Astrocyte (in vitro differentiated cells and primary cell): ENCODE results near the gene NSMF. TPM values are rescaled to one million over a fixed set of nuclear protein-coding genes. Genes with fewer than 3 reads are reported as not detected.

Source experiments
- DNase-seq: peaks from one replicate; pipeline ENCODE4 v3.0.0-alpha.2; 2010; ENCODE audit warnings: low read depth
- FAIRE-seq: peaks from 2 replicates; lab custom pipeline; 2011; peaks lifted over from hg19 to GRCh38; lab: Jason Lieb, UNC
- H2AFZ ChIP-seq: 2 replicates; pipeline ENCODE4 v1.6.0; 2012; ENCODE audit warnings: low read depth, low read length, inconsistent platforms
- H3K27ac ChIP-seq: 2 replicates; pipeline ENCODE4 v1.5.1; 2011; ENCODE audit warnings: low read depth, low read length, inconsistent platforms
- H3K27me3 ChIP-seq: 2 replicates; pipeline ENCODE4 v1.6.0; 2011; ENCODE audit warnings: low read length, inconsistent platforms; ENCODE audit not compliant: insufficient read depth
- H3K36me3 ChIP-seq: 2 replicates; pipeline ENCODE4 v1.5.1; 2011; ENCODE audit warnings: low read length, inconsistent platforms; ENCODE audit not compliant: insufficient read depth
- H3K4me1 ChIP-seq: 2 replicates; pipeline ENCODE4 v1.5.1; 2011; ENCODE audit warnings: low read length, inconsistent platforms; ENCODE audit not compliant: insufficient read depth
- H3K4me2 ChIP-seq: 2 replicates; pipeline ENCODE4 v1.6.0; 2012; ENCODE audit warnings: low read length, inconsistent platforms
- H3K4me3 ChIP-seq: 2 replicates; pipeline ENCODE4 v1.5.1; 2011; ENCODE audit warnings: low read depth, mild to moderate bottlenecking, low read length, inconsistent platforms; ENCODE audit not compliant: insufficient read depth
- H3K79me2 ChIP-seq: 2 replicates; pipeline ENCODE4 v1.6.0; 2012; ENCODE audit warnings: mild to moderate bottlenecking, low read length, inconsistent platforms; ENCODE audit not compliant: insufficient read depth
- H3K9ac ChIP-seq: 2 replicates; pipeline ENCODE4 v1.6.0; 2012; ENCODE audit warnings: mild to moderate bottlenecking, low read length, inconsistent platforms
- H3K9me3 ChIP-seq: 2 replicates; pipeline ENCODE4 v1.5.1; 2012; ENCODE audit warnings: low read depth, mild to moderate bottlenecking, low read length, inconsistent platforms; ENCODE audit not compliant: insufficient read depth
- H4K20me1 ChIP-seq: 2 replicates; pipeline ENCODE4 v1.6.0; 2012; ENCODE audit warnings: low read length, inconsistent platforms; ENCODE audit not compliant: insufficient read depth
- H3K27ac Mint-ChIP-seq: one replicate; pipeline ENCODE4 v1.8.0; 2021; ENCODE audit warnings: mild to moderate bottlenecking, mixed read lengths; ENCODE audit not compliant: unreplicated experiment
- H3K27me3 Mint-ChIP-seq: one replicate; pipeline ENCODE4 v1.8.0; 2021; ENCODE audit warnings: low read depth, mixed read lengths; ENCODE audit not compliant: unreplicated experiment
- H3K36me3 Mint-ChIP-seq: one replicate; pipeline ENCODE4 v1.8.0; 2021; ENCODE audit warnings: low read depth, mixed read lengths; ENCODE audit not compliant: unreplicated experiment
- H3K4me1 Mint-ChIP-seq: one replicate; pipeline ENCODE4 v1.8.0; 2021; ENCODE audit warnings: low read depth, mixed read lengths; ENCODE audit not compliant: unreplicated experiment
- H3K4me3 Mint-ChIP-seq: one replicate; pipeline ENCODE4 v1.8.0; 2021; ENCODE audit warnings: mild to moderate bottlenecking, moderate library complexity, mixed read lengths; ENCODE audit not compliant: unreplicated experiment
- H3K9me3 Mint-ChIP-seq: one replicate; pipeline ENCODE4 v1.8.0; 2021; ENCODE audit warnings: mild to moderate bottlenecking, mixed read lengths; ENCODE audit not compliant: unreplicated experiment
- EZH2 ChIP-seq: IDR thresholded peaks from 2 replicates; pipeline ENCODE4 v1.6.1; 2012; ENCODE audit warnings: mild to moderate bottlenecking, low read length, inconsistent platforms; ENCODE audit not compliant: insufficient read depth
- total RNA-seq: library from RNA; stranded (reverse); gene quantifications from 2 replicates; pipeline ENCODE4 v1.2.1, GENCODE V29; 2021
- TF ChIP-seq, protein P1 (sequence below): IDR thresholded peaks from 2 replicates; pipeline ENCODE4 v1.5.1; 2011; ENCODE audit warnings: low read depth, mild to moderate bottlenecking, inconsistent platforms, low read length, moderate library complexity; ENCODE audit not compliant: insufficient read depth

The NSMF gene
- total RNA-seq, 1 donor from 2014 or later: 50.5 TPM

DNA sequence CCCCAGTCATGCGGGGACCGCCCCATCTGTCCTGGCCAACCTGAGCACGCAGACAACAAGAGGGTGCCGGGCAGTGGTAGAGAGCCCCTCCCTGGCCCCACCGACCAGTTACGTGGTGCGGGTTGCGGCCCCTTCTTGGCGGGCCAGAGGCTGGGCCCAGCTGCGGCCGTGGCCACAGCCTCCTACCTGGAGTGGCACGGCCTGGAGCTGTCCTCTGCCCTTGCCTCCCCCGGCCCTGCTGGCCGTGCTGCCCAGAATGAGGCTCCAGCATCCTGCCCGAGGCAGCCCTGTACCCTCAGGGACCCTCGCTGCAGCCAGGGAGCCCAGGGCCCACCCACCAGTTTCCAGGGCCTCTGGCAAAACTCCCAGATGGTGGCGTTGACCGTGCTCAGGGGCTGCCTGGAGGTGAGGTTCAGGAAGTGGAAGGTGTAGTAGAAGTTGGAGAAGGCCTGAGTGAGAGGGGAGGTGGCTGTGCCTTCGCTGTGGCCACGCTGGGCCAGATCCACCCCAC is 23.7 kb downstream of the NSMF start:
- Histone ChIP-seq H3K27me3 (no peaks in the 10 kb centered on the region), H3K79me2 (no peaks in the 10 kb centered on the region), H3K4me3 (peak overlapping the region; percentile 5), H3K36me3 (no peaks in the 10 kb centered on the region), H3K9ac (peak overlapping the region; percentile 60), H3K9me3 (no peaks in the 10 kb centered on the region), H4K20me1 (no peaks in the 10 kb centered on the region), H2AFZ (peak overlapping the region; percentile 72), H3K4me1 (peaks cover 7% of the 10 kb centered on the region), H3K27ac (no peak overlapping the region), H3K4me2 (peak overlapping the region; percentile 64)
- Mint-ChIP-seq H3K9me3 (no peaks in the 10 kb centered on the region), H3K4me1 (no peaks in the 10 kb centered on the region), H3K27me3 (peaks cover 9% of the 10 kb centered on the region), H3K4me3 (no peak overlapping the region), H3K36me3 (no peaks in the 10 kb centered on the region), H3K27ac (no peak overlapping the region)
- FAIRE-seq (no peak), DNase-seq (no peak)
- no peak for TF ChIP-seq EZH2
- TF ChIP-seq, protein P1, sequence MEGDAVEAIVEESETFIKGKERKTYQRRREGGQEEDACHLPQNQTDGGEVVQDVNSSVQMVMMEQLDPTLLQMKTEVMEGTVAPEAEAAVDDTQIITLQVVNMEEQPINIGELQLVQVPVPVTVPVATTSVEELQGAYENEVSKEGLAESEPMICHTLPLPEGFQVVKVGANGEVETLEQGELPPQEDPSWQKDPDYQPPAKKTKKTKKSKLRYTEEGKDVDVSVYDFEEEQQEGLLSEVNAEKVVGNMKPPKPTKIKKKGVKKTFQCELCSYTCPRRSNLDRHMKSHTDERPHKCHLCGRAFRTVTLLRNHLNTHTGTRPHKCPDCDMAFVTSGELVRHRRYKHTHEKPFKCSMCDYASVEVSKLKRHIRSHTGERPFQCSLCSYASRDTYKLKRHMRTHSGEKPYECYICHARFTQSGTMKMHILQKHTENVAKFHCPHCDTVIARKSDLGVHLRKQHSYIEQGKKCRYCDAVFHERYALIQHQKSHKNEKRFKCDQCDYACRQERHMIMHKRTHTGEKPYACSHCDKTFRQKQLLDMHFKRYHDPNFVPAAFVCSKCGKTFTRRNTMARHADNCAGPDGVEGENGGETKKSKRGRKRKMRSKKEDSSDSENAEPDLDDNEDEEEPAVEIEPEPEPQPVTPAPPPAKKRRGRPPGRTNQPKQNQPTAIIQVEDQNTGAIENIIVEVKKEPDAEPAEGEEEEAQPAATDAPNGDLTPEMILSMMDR: no peak

DNA sequence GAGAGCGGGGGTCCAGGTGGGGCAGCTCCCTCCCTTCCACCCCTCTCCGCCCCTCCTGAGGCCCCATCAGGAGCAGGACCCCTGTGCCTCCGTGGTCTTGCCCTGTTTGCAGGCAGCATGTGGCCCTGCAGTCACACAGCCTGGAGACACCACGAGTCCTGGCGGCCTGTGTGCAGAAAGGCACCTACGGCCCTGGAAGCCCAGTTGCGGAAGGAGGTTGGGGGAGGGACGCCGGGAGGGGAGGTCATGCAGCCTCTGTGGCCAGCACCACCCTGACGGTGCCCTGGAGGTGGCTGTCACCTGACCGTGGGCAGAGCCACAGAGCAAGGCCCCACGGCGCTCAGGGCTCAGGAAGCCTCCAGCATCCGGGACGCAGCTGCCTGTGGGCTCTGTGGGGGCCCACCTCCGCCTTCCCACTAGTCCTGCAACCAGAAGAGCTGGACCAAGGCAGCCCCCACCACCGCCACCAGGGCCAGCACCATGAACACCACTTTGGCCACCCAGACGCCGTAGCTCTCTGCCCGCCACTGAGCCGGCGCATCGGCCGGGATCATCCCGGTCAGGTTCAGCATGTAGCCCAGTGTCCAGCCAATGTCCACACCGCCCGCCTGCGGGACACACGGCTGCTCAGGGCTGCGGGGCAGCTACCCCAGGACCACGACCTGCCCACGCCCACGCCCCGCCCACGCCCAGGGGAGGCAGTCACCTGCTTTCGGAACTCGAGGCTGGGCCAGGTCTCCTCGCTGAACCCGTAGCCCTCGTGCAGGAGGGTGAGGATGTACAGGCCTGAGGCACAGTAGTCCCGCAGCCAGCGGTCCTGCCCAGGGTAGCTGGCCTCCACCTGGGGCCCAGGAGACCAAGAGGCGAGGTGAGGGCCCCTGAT is 24.4 kb downstream of the NSMF start:
- H3K27ac Mint-ChIP-seq: no peak overlapping the region

More for the DNA sequence above, 24.4 kb downstream of the NSMF start:
- Mint-ChIP-seq H3K4me1 (no peaks in the 10 kb centered on the region), H3K9me3 (no peaks in the 10 kb centered on the region), H3K4me3 (no peak overlapping the region), H3K27me3 (peaks cover 9% of the 10 kb centered on the region), H3K36me3 (no peaks in the 10 kb centered on the region)
- no peaks in the 10 kb centered on the region for H4K20me1 ChIP-seq
- H2AFZ ChIP-seq: no peak overlapping the region
- H3K27ac ChIP-seq: no peak overlapping the region
- H3K4me2 ChIP-seq: no peak overlapping the region
- DNase-seq (no peak), FAIRE-seq (no peak)
- no peak overlapping the region for H3K9ac ChIP-seq
- no peaks in the 10 kb centered on the region for H3K27me3 ChIP-seq
- TF ChIP-seq, protein P1: no peak
- no peak for TF ChIP-seq EZH2
- H3K4me1 ChIP-seq: peaks cover 7% of the 10 kb centered on the region
- H3K4me3 ChIP-seq: no peak overlapping the region
- no peaks in the 10 kb centered on the region for H3K9me3 ChIP-seq
- H3K79me2 ChIP-seq: no peaks in the 10 kb centered on the region
- no peaks in the 10 kb centered on the region for H3K36me3 ChIP-seq
